T-helper 2 cell treated with Interferon-gamma antibody and Interleukin-4, amounts not matched to agents 100 ng/mL and 5 ng/mL, for 36 hours (primary cell): ENCODE results near the gene MEGF6. TPM values are rescaled to one million over a fixed set of nuclear protein-coding genes. Genes with fewer than 3 reads are reported as not detected.

Experiments
- intact Hi-C: fragments of 100-400 bp; cut with micrococcal nuclease; formaldehyde crosslinking; loops from one replicate; pipeline ENCODE4 v1.15.1; 2023
- total RNA-seq: library from RNA; stranded (reverse); gene quantifications from 2 replicates; pipeline ENCODE4 v1.2.3, GENCODE V29; 2022

Gene MEGF6
- total RNA-seq, 1 donor from 2014 or later, result 11.3 TPM

- intact Hi-C loops, result no loop called here
These were observed 660 bp downstream of the MEGF6 start for GRCh38 chr1:3610527-3611169.

GRCh38 chr1:3609769-3610526, 1.4 kb downstream of the MEGF6 start:
- intact Hi-C loops, result no loop called here

GRCh38 chr1:3609016-3609768, 2.1 kb downstream of the MEGF6 start:
- intact Hi-C loops, result no loop called here

GRCh38 chr1:3608154-3608553, 3.2 kb downstream of the MEGF6 start:
- intact Hi-C loops, result no loop called here

- intact Hi-C loops, result no loop called here
These were observed 3.6 kb downstream of the MEGF6 start for GRCh38 chr1:3607703-3608065.

- intact Hi-C loops, result no loop called here
These were observed 4.3 kb downstream of the MEGF6 start for GRCh38 chr1:3606779-3607702.

GRCh38 chr1:3604997-3605823, 6.1 kb downstream of the MEGF6 start:
- intact Hi-C loops, result no loop called here

- intact Hi-C loops, result no loop called here
These were observed 6.8 kb downstream of the MEGF6 start for GRCh38 chr1:3604468-3604974.

- intact Hi-C loops, result no loop called here
These were observed 7.5 kb downstream of the MEGF6 start for GRCh38 chr1:3603571-3604467.

- intact Hi-C loops, result no loop called here
These were observed 8.2 kb downstream of the MEGF6 start for GRCh38 chr1:3603156-3603555.

GRCh38 chr1:3602375-3602774, 8.9 kb downstream of the MEGF6 start:
- intact Hi-C loops, result no loop called here

GRCh38 chr1:3601743-3602142, 9.6 kb downstream of the MEGF6 start:
- intact Hi-C loops, result no loop called here

GRCh38 chr1:3600354-3600753, 11.0 kb downstream of the MEGF6 start:
- intact Hi-C loops, result no loop called here

- intact Hi-C loops, result no loop called here
These were observed 11.5 kb downstream of the MEGF6 start for GRCh38 chr1:3599816-3600215.

- intact Hi-C loops, result no loop called here
These were observed 12.0 kb downstream of the MEGF6 start for GRCh38 chr1:3599286-3599811.

- intact Hi-C loops, result no loop called here
These were observed 12.6 kb downstream of the MEGF6 start for GRCh38 chr1:3598522-3599285.

- intact Hi-C loops, result no loop called here
These were observed 13.2 kb downstream of the MEGF6 start for GRCh38 chr1:3598051-3598491.

- intact Hi-C loops, result no loop called here
These were observed 13.7 kb downstream of the MEGF6 start for GRCh38 chr1:3597599-3597964.
